WTC11 (cell line): Measurements from ENCODE around the gene ZNF423. TPM values are rescaled to one million over a fixed set of nuclear protein-coding genes. Genes with fewer than 3 reads are reported as not detected.
A peak's percentile ranks its signal among the peaks of the same experiment; 100 is the strongest.

Source experiments
- ATAC-seq: fragments of 200-7000 bp; cut with Tn5 transposase; 2 replicates; pipeline ENCODE4 v1.10.0; 2021; ENCODE audit warnings: mild to moderate bottlenecking, moderate library complexity
- CTCF ChIA-PET: fragments of 300-600 bp; sonication (Branson Sonifier 250); formaldehyde crosslinking; loops from one replicate; lab custom pipeline; 2021; ENCODE audit warnings: antibody characterized with exemption; lab: Charles Lee
- POLR2A ChIA-PET: fragments of 350-600 bp; sonication (Branson Sonifier 250); formaldehyde crosslinking; loops from one replicate; lab custom pipeline; 2021; ENCODE audit warnings: antibody characterized with exemption; lab: Charles Lee
- DNase-seq: peaks from one replicate; pipeline ENCODE4 v3.0.0; 2021; ENCODE audit warnings: low spot score
- H3K27ac Mint-ChIP-seq: 2 replicates; pipeline ENCODE4 v1.8.0; 2021; ENCODE audit warnings: mixed read lengths
- H3K27me3 Mint-ChIP-seq: 2 replicates; pipeline ENCODE4 v1.8.0; 2021; ENCODE audit warnings: low read depth, mild to moderate bottlenecking, moderate library complexity, mixed read lengths
- H3K36me3 Mint-ChIP-seq: 2 replicates; pipeline ENCODE4 v1.8.0; 2021; ENCODE audit warnings: mixed read lengths
- H3K4me1 Mint-ChIP-seq: 2 replicates; pipeline ENCODE4 v1.8.0; 2022; ENCODE audit warnings: mixed read lengths
- H3K4me3 Mint-ChIP-seq: 2 replicates; pipeline ENCODE4 v1.8.0; 2021; ENCODE audit warnings: mild to moderate bottlenecking, moderate library complexity, mixed read lengths
- H3K9me3 Mint-ChIP-seq: 2 replicates; pipeline ENCODE4 v1.8.0; 2021; ENCODE audit warnings: mixed read lengths
- AFF4 ChIP-seq: sonication (generic); formaldehyde crosslinking; IDR thresholded peaks from 2 replicates; pipeline ENCODE4 v1.8.1; 2023; ENCODE audit warnings: mild to moderate bottlenecking, missing genetic modification reagents, borderline replicate concordance
- CREB1 ChIP-seq: sonication (generic); formaldehyde crosslinking; IDR thresholded peaks from 2 replicates; pipeline ENCODE4 v1.8.0; 2023; ENCODE audit warnings: mild to moderate bottlenecking, missing genetic modification reagents
- CTCF ChIP-seq: fragments of 200-600 bp; IDR thresholded peaks from 2 replicates; pipeline ENCODE4 v1.8.0; 2022; ENCODE audit warnings: antibody characterized with exemption
- ELF4 ChIP-seq: sonication (generic); formaldehyde crosslinking; IDR thresholded peaks from 2 replicates; pipeline ENCODE4 v1.8.1; 2022; ENCODE audit warnings: low read depth, mild to moderate bottlenecking, moderate library complexity, missing genetic modification reagents
- ETV6 ChIP-seq: sonication (generic); formaldehyde crosslinking; IDR thresholded peaks from 2 replicates; pipeline ENCODE4 v1.8.1; 2022; ENCODE audit warnings: mild to moderate bottlenecking, missing genetic modification reagents
- FOXK1 ChIP-seq: sonication (generic); formaldehyde crosslinking; IDR thresholded peaks from 2 replicates; pipeline ENCODE4 v1.8.0; 2022; ENCODE audit warnings: mild to moderate bottlenecking, moderate library complexity, missing genetic modification reagents
- FOXP4 ChIP-seq: sonication (generic); formaldehyde crosslinking; IDR thresholded peaks from 2 replicates; pipeline ENCODE4 v1.8.0; 2022; ENCODE audit warnings: mild to moderate bottlenecking, missing genetic modification reagents
- JAZF1 ChIP-seq: fragments of 250-450 bp; sonication (Bioruptor Pico); IDR thresholded peaks from 2 replicates; pipeline ENCODE4 v1.9.0; 2021; ENCODE audit warnings: moderate library complexity, mild to moderate bottlenecking, inconsistent platforms
- SP1 ChIP-seq: sonication (generic); formaldehyde crosslinking; conservative IDR thresholded peaks from 2 replicates; pipeline ENCODE4 v1.8.1; 2022; ENCODE audit warnings: missing genetic modification reagents
- ZMAT4 ChIP-seq: fragments of 250-450 bp; sonication (Bioruptor Pico); IDR thresholded peaks from 2 replicates; pipeline ENCODE4 v1.9.0; 2021; ENCODE audit warnings: mild to moderate bottlenecking
- ZNF138 ChIP-seq: sonication (generic); formaldehyde crosslinking; conservative IDR thresholded peaks from 2 replicates; pipeline ENCODE4 v1.8.1; 2022; ENCODE audit warnings: mild to moderate bottlenecking, moderate library complexity, missing genetic modification reagents
- ZNF219 ChIP-seq: sonication (generic); formaldehyde crosslinking; IDR thresholded peaks from 2 replicates; pipeline ENCODE4 v1.8.0; 2023; ENCODE audit warnings: missing genetic modification reagents, mild to moderate bottlenecking, borderline replicate concordance
- ZNF425 ChIP-seq: fragments of 250-450 bp; sonication (Bioruptor Pico); conservative IDR thresholded peaks from 2 replicates; pipeline ENCODE4 v1.9.0; 2021; ENCODE audit warnings: mild to moderate bottlenecking
- ZNF671 ChIP-seq: fragments of 250-450 bp; sonication (Bioruptor Pico); IDR thresholded peaks from 2 replicates; pipeline ENCODE4 v1.8.0; 2021; ENCODE audit warnings: mild to moderate bottlenecking
- total RNA-seq: library from RNA; stranded (reverse); gene quantifications from 3 replicates; pipeline ENCODE4 v1.2.3, GENCODE V29; 2021
- TF ChIP-seq, protein P1 (sequence below): sonication (generic); formaldehyde crosslinking; IDR thresholded peaks from 2 replicates; pipeline ENCODE4 v1.8.1; 2023; ENCODE audit warnings: mild to moderate bottlenecking, missing genetic modification reagents, moderate library complexity
- TF ChIP-seq, protein P2 (sequence below): sonication (generic); formaldehyde crosslinking; conservative IDR thresholded peaks from 2 replicates; pipeline ENCODE4 v1.8.1; 2022; ENCODE audit warnings: mild to moderate bottlenecking, missing genetic modification reagents
- TF ChIP-seq, protein P3 (sequence below): sonication (generic); formaldehyde crosslinking; IDR thresholded peaks from 2 replicates; pipeline ENCODE4 v1.8.1; 2022; ENCODE audit warnings: mild to moderate bottlenecking, moderate library complexity, missing genetic modification reagents
- TF ChIP-seq, protein P4 (sequence below): sonication (generic); formaldehyde crosslinking; IDR thresholded peaks from 2 replicates; pipeline ENCODE4 v1.8.1; 2023; ENCODE audit warnings: mild to moderate bottlenecking, missing genetic modification reagents, moderate library complexity
- TF ChIP-seq, protein P5 (sequence below): sonication (generic); formaldehyde crosslinking; IDR thresholded peaks from 2 replicates; pipeline ENCODE4 v1.8.1; 2023; ENCODE audit warnings: mild to moderate bottlenecking, missing genetic modification reagents

ZNF423 gene
- total RNA-seq, 1 experiment from 2014 or later = 38.8 TPM

GRCh38 chr16:49843758-49844157, 12.2 kb downstream of the ZNF423 start:
- Mint-ChIP-seq H3K9me3 (no peaks in the 10 kb centered on the region), H3K27me3 (no peaks in the 10 kb centered on the region), H3K4me3 (no peak overlapping the region), H3K4me1 (peaks cover 78% of the 10 kb centered on the region), H3K27ac (peak overlapping the region; percentile 73), H3K36me3 (no peaks in the 10 kb centered on the region)
- ChIA-PET CTCF (interaction anchor here (0.6 to 1.6 kb wide), 3 partner anchors 14 to 822 kb away, joined by 3 to 10 read pairs (median 3); no protein-coding TSS in a partner anchor), POLR2A (interaction anchor here (0.5 to 0.7 kb wide), 2 partner anchors 55 to 177 kb away, joined by 3 read pairs; no protein-coding TSS in a partner anchor)
- no peak for TF ChIP-seq CREB1
- TF ChIP-seq AFF4 (CRISPR knock-in tag) = no peak
- TF ChIP-seq ZMAT4 (CRISPR knock-in tag) = no peak
- TF ChIP-seq FOXP4 (CRISPR knock-in tag) = no peak
- TF ChIP-seq, protein P1, sequence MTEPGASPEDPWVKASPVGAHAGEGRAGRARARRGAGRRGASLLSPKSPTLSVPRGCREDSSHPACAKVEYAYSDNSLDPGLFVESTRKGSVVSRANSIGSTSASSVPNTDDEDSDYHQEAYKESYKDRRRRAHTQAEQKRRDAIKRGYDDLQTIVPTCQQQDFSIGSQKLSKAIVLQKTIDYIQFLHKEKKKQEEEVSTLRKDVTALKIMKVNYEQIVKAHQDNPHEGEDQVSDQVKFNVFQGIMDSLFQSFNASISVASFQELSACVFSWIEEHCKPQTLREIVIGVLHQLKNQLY (CRISPR knock-in tag) = no peak
- no peak for TF ChIP-seq SP1 (CRISPR knock-in tag)
- no peak for TF ChIP-seq ETV6 (CRISPR knock-in tag)
- no peak for TF ChIP-seq ZNF219 (CRISPR knock-in tag)
- TF ChIP-seq, protein P2, sequence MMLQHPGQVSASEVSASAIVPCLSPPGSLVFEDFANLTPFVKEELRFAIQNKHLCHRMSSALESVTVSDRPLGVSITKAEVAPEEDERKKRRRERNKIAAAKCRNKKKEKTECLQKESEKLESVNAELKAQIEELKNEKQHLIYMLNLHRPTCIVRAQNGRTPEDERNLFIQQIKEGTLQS = no peak
- no peak for TF ChIP-seq ELF4 (CRISPR knock-in tag)
- no peak for TF ChIP-seq CTCF
- TF ChIP-seq, protein P3, sequence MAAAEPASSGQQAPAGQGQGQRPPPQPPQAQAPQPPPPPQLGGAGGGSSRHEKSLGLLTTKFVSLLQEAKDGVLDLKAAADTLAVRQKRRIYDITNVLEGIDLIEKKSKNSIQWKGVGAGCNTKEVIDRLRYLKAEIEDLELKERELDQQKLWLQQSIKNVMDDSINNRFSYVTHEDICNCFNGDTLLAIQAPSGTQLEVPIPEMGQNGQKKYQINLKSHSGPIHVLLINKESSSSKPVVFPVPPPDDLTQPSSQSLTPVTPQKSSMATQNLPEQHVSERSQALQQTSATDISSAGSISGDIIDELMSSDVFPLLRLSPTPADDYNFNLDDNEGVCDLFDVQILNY (CRISPR knock-in tag) = no peak
- DNase-seq = no peak
- ATAC-seq = no peak

DNA sequence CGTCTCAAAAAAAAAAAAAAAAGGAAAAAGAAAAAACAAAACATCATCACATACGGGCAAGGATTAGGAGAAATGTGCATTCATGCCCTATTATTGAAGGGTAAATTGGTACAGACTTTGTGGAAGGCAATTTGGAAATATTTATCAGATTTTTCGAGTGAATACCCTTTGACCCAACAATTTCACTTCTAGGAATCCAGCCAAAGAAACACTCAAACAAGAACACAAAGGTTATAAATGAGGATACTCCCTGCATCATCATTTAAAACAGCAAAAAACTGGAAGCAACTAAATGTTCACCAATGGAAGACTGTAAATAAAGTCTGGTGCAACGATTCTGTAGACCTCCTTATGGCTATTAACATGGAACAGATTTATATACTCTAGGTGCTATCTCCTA, 12.9 kb downstream of the ZNF423 start:
- ChIA-PET POLR2A (no interaction called here), CTCF (interaction anchor here (1.6 kb wide), 1 partner anchor 15 kb away, joined by 10 read pairs; no protein-coding TSS in a partner anchor)
- no peak for ATAC-seq
- TF ChIP-seq, protein P4, sequence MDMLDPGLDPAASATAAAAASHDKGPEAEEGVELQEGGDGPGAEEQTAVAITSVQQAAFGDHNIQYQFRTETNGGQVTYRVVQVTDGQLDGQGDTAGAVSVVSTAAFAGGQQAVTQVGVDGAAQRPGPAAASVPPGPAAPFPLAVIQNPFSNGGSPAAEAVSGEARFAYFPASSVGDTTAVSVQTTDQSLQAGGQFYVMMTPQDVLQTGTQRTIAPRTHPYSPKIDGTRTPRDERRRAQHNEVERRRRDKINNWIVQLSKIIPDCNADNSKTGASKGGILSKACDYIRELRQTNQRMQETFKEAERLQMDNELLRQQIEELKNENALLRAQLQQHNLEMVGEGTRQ (CRISPR knock-in tag) = no peak
- TF ChIP-seq FOXK1 (CRISPR knock-in tag) (no peak), JAZF1 (CRISPR knock-in tag) (no peak), ZNF671 (no peak), ELF4 (CRISPR knock-in tag) (no peak), CREB1 (no peak), ZNF425 (CRISPR knock-in tag) (no peak), ZNF219 (CRISPR knock-in tag) (no peak), ZNF138 (no peak)
- TF ChIP-seq, protein P5, sequence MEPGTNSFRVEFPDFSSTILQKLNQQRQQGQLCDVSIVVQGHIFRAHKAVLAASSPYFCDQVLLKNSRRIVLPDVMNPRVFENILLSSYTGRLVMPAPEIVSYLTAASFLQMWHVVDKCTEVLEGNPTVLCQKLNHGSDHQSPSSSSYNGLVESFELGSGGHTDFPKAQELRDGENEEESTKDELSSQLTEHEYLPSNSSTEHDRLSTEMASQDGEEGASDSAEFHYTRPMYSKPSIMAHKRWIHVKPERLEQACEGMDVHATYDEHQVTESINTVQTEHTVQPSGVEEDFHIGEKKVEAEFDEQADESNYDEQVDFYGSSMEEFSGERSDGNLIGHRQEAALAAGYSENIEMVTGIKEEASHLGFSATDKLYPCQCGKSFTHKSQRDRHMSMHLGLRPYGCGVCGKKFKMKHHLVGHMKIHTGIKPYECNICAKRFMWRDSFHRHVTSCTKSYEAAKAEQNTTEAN (CRISPR knock-in tag) = no peak

More for the DNA sequence above, 12.9 kb downstream of the ZNF423 start:
- no peak for DNase-seq
- Mint-ChIP-seq H3K36me3 (no peaks in the 10 kb centered on the region), H3K27ac (no peak overlapping the region), H3K4me1 (peaks cover 73% of the 10 kb centered on the region), H3K27me3 (no peaks in the 10 kb centered on the region), H3K9me3 (no peaks in the 10 kb centered on the region), H3K4me3 (no peak overlapping the region)
